Measurements from ENCODE around the gene SLC25A29.
"Not testable (repeated sequence)": the region's sequence is repeated elsewhere in the genome, so short reads cannot be mapped to it uniquely, and the experiment has no call there.

The SLC25A29 gene, protein sequence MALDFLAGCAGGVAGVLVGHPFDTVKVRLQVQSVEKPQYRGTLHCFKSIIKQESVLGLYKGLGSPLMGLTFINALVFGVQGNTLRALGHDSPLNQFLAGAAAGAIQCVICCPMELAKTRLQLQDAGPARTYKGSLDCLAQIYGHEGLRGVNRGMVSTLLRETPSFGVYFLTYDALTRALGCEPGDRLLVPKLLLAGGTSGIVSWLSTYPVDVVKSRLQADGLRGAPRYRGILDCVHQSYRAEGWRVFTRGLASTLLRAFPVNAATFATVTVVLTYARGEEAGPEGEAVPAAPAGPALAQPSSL

DNA sequence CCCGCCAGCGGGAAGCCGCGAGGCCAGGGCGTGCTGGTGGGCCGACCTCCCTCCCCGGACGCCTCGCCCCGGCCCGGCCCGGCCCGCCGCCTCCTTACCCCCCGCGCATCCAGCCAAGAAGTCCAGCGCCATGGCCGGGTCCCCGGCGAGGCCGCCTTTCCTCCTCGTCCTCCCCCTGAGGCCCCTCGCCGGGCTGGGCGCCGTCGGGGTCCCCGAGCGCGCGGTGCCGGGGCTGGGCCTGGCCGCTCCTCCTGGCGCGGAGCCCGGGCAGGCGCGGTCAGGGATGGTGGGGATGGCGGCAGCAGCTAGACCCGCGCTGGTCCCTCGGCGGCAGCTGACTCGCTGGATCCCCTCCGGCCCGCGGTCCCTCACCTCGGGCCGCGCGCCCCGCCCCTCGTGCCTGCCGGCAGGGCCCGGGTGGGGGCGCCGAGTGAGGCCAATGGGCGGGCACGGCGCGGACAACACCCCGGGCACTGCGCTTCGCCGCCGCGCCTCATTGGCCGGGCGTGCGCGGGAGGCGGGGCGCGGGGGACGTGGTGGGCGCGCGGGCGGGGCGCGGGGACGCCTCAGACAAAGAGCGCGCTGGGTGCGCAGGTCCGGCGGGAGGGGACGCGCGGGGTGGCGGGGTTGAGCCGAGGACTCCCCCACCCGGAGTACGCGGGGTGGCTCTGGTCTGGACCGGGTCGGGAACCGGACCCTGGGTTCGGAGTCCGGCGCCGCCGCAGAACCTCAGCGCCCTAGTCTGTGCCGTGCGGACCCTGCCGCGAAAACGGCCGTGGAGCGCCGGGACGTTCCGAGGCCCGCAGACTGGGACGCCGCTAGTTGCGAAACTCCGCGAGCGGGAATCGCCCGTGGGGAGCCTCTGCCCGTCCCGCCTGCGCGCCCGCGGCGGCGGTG is at the start of gene SLC25A29:
Gene SLC25A29, minus strand, starts transcription at position 344 of the 897 bp plus-strand sequence. Its CDS starts 212 bp downstream, at position 132.
- peak; percentile 55 for DNase-seq (ENCODE audit: low spot score)

DNA sequence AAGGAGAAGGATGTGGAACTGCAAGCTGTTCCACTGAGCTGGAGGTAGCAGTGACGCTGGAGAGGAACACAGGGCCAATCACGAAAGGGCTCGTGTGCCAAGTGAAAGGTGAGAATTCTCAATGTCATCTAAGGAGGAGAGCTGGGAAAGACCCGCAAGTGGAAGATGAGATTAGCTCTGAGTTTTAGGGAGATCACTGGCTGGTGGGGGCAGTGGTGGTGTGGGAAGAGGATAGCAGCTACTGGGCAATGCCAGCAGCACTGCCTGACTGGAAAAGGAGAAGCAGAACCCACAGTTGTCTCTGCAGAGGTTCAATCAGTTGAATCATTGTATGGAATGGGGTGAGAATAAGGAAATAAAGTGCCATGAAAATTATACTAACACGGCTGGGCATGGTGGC is 44.7 kb upstream of the SLC25A29 start:
- DNase-seq (ENCODE audit: low spot score) = no peak

DNA sequence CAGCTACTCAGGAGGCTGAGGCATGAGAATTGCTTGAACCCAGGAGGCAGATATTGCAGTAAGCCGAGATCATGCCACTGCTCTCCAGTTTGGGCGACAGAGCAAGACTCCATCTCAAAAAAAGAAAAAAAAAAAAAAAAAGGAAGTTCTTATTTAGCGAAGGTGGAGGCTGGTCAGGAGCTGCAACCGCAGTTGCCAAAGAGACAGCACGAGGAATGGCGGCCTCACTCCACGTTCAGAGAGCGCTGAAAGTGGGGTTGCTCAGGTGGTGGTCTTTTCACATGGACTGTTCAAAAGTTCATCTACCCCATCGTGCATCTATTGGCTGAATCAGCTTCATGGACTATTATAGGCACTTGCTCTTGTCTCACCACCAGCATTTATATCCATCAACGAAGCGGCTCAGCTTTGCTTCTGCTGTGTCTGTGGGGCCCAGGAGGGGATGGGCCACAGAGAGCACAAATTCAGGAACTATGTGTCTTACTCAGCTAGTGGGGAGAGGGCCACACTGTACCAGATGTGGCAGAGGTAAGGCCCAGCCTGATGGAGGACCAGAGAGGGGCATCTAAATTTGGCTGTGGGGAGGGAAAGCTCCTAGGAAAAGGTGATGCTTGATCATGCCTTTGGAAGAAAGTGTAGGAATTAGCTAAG is 44.2 kb upstream of the SLC25A29 start:
- DNase-seq (ENCODE audit: low spot score) = no peak

DNA sequence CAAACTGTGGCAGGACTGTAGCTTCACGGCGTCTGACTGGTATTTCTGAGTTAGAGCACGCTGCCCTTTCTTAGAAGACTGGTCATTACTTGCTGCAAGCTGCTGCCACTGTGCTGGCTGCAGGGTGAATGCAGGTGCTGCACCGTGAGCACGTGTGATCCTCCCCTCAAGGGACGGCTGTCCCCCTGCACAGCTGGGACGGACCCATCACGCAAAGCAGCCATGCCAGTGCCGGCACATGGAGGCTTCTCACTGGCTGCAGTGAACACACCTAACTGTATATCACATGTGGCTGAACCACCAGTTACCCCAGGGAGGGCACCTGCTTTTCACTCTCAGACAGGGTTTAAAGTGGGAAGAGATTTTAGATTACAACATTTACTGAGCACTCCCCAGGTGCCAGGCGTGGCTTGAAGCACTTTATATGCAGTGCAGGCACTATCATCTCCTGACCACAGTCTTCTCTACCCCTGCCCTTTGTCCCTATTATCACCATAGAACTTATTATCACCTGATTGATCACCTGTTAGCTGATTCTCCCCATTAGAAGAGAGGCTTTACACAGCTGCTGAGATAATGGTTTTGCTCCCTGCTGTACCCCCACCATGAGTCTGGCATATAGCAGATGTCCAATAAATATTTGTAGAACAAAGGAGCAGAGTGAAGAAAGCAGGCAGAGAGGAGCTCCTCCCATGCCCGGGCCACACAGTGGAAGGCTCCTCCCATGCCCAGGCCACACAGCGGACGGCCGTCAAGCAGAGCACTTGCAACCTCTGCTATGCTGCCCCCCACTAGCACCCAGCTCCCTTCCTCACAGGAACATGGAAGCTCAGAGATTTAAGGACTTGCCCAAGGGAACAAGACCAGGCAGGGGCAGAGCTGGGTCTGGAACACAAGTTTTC is 42.8 kb upstream of the SLC25A29 start:
- no peak for DNase-seq (ENCODE audit: low spot score)

DNA sequence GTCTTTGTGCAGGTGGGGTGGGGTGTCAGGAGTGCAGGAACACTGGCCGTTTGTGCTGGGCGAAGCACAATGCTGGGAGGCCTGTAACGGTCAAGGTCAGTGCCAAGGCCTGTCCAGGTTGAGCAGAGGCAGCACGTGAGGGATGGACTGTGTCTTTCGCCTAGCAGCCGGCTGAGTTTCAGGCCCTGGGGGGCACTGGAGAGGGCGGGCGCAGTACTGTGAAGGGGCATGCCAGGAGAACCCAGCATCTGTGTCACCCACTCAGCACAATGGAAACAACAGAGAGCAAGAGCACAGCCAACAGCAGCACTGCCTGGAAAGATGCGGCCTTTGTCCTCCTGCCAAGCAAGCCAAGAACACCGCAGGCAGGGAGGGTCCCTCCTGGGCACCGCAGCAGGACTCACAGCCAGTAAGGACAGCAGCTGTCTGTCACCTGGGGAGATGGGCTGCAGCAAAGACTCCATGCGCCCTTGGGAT is 42.0 kb upstream of the SLC25A29 start:
- no peak for DNase-seq (ENCODE audit: low spot score)

DNA sequence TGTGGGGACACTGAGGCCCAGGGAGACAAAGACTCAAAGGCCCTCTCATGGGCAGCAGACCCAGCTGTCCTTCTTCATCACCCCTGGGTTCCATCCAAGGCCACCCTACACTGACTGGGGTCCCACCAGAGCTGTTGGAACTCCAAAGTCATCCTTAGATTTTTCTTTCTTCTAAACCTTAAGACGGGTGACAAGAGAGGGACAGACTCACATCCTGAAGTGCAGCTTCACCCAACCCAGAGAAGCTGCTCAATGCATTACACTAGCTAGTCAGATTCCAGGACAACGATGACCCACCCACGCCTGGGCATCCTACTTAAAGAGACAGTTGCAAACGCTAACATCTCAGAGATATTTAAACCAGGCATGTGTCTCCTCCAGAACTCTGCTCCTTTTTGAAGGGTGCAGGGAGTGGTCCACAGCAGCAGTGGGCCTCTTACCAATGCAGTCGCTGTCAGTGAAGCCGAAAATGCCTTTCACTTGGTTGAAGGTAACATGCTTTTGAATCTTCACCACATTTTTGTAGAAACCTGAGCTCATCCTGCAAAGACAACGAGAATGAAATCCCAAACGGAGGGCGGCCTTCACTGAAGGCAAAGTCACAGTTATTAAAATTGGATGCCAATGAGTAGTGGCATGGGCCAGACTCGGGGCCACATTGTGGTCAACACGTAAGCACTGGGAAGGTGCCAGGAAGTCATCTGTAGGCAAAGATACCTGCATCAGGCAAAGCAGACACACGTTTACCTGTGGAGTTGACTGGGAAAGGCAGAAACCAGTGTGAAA is 40.3 kb upstream of the SLC25A29 start:
- DNase-seq (ENCODE audit: low spot score) = no peak

DNA sequence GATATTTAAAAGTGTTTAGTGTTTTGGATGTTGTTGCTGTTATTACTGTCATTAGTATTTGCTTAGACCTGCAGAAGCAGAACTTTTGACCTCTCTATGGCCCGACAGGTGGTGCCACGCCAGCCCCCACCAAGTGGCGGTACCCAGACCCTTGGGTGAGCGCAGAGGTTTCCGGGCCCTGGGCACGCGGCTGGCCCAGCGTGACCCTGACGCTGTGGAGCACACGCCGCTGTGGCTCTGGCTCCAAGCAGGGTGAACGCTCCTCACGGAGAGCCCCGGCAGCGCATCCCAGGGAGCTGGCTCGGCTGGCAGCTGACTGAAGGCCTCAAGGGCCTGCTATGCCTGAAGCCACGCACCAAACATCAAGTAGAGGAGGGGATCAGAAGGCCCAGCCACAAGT is 39.5 kb upstream of the SLC25A29 start:
- no peak for DNase-seq (ENCODE audit: low spot score)

DNA sequence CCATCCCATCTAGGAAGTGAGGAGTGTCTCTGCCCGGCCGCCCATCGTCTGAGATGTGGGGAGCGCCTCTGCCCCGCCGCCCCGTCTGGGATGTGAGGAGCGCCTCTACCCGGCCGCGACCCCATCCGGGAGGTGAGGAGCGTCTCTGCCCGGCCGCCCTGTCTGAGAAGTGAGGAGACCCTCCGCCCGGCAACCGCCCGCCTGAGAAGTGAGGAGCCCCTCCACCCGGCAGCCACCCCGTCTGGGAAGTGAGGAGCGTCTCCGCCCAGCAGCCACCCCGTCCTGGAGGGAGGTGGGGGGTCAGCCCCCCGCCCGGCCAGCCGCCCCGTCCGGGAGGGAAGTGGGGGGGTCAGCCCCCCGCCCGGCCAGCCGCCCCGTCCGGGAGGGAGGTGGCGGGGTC is 38.4 kb upstream of the SLC25A29 start:
- not testable (repeated sequence) for DNase-seq (ENCODE audit: low spot score)

DNA sequence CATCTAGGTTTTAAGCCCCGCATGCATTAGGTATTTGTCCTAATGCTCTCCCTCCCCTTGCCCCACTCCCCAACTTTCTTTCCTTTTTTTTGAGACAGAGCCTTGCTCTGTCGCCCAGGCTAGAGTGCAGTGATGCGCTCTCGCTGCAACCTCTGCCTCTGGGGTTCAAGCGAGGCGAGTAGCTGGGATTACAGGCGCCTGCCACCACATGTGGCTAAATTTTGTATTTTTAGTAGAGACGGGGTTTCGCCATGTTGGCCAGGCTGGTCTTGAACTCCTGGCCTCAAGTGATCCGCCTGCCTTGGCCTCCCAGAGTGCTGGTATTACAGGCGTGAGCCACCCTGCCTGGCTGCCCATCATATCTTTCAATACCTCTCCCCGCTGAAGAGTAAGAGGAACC is 36.6 kb upstream of the SLC25A29 start:
- DNase-seq (ENCODE audit: low spot score) = not testable (repeated sequence)

DNA sequence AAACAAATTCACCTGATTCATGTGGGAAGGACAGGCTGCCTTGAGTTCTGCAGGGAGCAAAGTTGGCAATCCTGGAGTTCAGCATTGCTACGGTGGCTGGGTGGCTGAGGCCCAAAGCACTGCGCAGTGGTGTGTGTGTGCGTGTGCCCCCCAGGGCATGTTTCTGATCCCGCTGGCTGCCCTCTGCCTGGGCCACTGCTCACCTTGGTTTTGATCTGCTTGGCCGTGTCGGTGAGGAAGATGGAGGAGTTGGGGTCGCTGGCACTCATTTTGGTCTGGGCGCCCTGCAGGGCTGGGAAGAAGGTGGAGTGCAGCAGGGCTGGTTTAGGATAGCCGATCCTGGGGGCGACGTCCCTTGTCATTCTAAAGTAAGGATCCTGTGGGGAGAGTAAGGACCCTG is 36.0 kb upstream of the SLC25A29 start:
- no peak for DNase-seq (ENCODE audit: low spot score)

DNA sequence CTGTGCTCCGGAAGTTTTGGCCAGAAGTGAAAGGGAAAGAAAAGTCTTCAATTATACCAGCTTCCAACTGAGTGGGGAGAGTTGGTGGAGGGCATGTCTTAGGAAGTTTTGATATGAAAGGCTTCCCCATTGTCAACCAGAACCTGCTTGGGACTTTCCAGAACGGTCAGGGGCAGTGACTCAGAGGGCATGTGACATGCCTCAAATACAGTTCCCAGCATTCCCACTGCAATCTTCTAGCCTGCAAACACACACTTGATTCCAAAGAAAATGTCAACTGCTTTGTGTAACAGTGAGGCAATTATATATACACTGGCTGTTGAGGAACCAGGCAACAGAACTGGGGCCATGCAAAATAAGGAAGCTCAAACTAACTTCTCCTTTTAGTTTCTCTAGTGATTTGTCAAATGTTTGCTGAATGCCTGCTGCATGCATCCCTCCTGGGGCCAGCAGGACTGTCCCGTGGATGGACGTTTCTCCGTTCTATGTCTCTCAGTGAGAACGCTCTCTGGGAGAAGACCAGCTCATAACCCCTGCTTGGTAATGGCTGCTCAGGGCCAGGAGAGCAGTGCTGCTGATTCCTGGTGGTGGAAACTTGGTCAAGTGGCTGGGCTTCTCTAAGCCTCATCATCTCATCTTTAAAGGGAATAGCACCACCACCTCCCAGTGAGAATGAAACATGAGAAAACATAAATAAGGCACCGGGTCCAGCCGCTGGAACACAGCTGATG is 35.2 kb upstream of the SLC25A29 start:
- no peak for DNase-seq (ENCODE audit: low spot score)

DNA sequence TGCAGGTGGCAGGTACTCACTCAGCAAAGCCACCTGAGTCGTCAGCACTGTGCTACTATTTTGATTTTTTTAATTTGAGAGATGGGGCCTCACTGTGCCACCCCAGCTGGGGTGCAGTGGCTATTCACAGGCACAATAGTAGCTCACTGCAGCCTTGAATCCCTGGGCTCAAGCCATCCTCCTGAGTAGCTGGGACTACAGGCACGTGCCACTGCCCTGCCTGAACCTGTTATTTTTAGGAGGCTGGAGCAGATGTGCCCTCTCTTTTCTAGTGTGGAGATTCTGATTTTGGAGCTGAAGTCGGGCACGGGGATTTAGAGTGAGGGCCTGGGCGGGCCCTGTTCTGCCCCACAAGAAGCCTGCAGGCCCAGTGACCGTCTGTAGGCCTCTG is 34.2 kb upstream of the SLC25A29 start:
- DNase-seq (ENCODE audit: low spot score) = no peak

DNA sequence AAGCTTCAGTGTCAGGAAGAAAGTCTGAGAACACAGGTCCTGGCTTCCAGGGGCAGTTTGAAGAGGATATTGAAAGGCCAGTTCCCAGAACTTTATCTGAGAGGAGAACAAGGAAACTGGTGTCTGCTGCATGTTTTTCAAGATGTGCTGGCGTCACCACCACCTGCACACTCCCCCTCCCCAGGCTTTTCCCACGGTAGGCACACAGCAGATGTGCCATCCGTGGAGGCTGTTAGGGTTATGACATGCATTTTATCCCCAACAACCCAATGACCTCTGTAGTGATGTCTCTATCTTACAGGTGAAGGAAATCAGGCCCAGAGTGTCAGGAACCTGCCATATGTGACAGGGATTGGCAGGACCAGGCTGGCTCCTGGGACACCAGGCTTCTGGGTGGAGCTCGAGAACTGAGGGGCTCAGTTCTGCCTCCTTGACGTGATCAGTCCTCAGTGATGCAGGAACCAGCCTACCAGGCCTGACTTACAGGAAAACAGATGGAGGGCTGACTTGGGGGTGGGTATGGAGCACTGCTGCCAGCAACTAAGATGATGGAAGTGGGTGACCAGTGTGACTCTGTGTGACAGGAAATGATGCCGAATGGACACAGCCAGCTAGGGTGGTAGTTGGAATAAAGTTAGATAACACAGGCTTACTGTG is 33.6 kb upstream of the SLC25A29 start:
- no peak for DNase-seq (ENCODE audit: low spot score)

DNA sequence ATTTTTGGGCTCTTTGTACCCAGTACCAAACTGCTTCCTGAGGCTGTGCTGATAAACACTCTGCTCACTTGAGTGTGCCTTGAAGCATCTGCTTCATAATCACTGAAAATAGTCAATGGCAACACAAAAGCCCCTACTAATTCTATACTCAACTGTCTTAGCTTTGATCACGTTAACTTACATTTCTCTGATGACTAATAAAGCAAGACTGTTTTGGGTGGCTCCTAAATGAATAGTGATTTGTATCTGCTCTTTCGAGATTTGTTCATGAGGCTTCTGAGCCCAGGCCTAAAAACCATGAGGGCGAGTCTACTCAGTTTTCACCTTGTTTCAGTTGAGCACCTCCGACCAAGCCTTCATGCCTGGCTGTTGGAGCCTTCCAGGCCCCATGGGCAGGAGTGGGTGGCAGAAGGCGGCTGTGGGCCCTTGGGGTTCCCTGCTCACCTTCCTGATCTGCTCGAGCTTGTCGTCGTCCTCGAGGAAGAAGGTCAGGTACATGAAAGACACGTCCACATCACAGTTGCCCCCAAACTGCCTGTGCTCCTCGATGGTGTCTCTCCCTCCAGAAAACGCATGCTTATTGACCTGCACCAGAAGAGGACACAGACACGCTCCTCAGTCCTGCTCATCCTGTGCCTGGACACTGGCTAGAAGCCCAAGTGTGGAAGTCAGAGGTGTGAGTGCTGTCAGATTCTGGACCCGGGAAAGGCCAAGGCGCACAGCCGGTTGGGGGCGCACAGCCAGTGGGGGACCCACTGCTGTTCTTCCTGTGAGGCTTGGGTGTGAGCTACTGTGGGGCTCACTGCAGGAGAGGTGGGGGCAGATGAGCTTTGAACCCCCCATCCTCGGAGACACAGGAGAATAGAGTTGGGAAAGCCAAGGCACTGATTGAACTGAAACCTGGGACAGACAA is 30.6 kb upstream of the SLC25A29 start:
- DNase-seq (ENCODE audit: low spot score) = no peak

DNA sequence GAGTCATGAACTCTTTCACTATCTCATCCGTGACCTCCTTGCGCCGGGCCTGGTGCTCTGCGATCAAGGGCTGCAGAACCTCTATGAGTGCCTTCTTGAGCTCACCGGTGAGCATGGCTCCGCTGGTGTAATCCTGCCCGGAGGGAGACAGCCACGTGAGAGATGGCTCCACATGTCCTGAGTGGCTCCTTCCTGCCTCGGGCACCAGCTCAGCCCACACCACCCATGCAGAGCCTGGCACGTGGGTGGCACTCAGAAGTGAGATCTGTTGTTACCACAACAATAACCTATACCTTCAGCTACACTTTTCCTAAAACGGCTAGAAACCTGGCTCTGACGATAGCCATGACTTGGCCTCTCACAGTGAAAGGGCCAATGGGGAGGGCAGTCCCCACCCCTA is 28.7 kb upstream of the SLC25A29 start:
- no peak for DNase-seq (ENCODE audit: low spot score)

DNA sequence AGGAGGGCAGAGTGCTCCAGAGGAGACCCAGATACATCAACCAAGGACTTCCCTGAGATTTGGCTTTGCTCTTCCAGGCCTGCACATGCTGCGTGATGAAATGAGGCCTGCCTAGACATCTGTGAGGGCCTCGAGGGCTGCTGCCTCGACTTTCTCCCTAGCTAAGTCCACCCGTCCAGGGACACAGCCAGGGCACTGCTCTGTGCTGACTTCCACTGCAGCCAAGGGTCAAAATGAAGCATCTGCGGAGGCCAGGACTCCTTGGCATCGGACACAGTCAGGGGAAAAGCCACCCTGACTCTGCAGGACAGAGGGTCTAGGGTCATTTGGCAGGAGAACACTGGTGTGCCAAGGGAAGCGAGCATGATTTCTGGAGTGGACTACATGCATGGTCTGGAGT is 27.6 kb upstream of the SLC25A29 start:
- no peak for DNase-seq (ENCODE audit: low spot score)

DNA sequence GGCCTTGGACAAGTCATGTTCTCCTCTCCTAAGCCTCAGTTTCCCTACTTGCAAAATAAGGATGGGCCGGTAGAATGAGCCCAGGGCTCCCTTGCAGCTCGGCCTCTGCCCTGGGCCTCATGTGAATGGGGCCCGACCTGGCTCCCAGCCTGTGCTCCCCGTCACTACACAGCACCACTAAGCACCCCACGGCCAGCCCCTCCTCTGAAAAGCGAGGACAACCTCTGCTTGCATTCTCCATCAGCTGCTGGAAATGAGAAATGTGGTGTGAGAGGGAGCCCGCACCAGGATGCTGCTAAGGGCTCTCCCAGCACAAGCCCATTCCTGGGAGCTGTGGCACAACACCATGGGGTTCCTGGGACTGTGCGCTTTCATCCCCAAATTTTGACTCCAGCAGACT is 27.1 kb upstream of the SLC25A29 start:
- DNase-seq (ENCODE audit: low spot score) = no peak

DNA sequence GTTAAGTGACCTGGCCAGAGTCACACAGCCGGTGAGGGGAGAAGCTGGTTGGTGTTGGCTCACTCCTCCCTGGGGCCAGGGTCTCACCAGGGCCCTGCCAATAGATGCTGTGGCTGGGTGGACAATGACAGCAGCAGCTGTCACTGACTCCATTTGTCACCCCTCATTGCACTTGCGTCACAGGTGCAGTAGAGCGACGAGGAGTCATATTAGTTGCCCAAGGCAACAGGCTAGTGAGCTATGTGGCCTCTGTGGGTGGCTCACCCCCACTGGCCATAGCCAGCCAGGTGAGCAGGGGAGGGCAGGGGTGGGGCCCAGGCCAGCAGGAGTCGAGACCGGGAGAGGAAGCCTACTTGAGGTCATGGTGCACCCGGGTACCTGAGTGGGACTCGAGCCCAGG is 26.6 kb upstream of the SLC25A29 start:
- DNase-seq (ENCODE audit: low spot score) = no peak

Data from CD4-positive, alpha-beta T cell treated with Interleukin-6 at 100 ng/mL for 8 hours (primary cell).